Measurements from ENCODE around the gene PSMD13.
"Not testable (repeated sequence)": the region's sequence is repeated elsewhere in the genome, so short reads cannot be mapped to it uniquely, and the experiment has no call there.

PSMD13 gene

GRCh38 chr11:285894-286220 is 49.1 kb downstream of the PSMD13 start:
- no peak for DNase-seq (ENCODE audit: low read depth in 2 of 2, low spot score in 1 of 2)

- DNase-seq (ENCODE audit: low read depth in 2 of 2, low spot score in 1 of 2), result not testable (repeated sequence)
Observed at GRCh38 chr11:286977-287820, 50.4 kb downstream of the PSMD13 start.

- no peak for DNase-seq (ENCODE audit: low read depth in 2 of 2, low spot score in 1 of 2)
Observed at GRCh38 chr11:287821-288477, 51.2 kb downstream of the PSMD13 start.

DNA sequence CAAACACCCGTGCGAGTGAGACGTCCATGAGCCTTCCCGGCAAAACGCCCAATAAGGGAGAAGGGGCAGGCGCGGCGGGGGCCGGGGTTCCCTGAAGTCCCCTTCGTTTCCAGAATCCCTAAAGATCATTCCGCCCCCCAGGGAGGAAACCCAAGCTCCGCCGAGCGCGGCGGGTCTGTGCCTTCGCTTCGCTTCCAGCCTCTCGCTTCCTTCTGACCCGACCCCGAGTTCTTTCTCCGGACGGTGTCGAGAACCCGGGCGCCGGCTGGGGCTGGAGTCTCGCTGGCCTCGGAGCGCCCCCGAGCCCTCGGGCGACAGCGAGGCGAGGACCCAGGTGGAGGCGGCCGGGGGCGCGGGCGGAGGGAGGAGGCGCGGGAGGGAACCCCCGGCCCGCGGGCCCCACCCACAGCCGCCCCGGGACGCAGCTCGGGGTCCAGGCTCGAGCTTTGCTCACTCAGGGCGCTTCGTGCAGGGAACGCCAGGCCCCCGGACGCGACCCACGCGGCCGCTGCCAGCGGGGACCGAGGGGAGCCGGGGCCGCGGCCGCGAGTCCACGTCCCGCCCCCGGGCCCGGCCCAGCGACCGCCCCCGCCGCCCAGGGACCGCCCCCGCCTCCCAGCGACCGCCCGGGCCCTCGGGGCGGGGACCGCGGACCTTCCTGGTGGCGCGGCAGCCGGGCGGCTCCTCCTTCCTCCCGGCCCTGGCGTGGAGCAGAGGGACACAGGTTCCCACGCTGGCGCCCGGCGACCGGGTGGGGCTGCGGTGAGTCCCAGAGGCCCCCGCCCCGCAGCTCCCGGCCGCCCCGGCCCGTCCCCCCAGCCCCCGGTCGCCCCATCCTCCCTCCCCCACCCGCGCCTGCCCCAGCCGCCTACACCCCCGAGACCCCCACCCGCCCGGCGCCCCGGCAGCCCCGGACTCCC is 52.0 kb downstream of the PSMD13 start, which contains the start of gene PGGHG:
PGGHG (plus strand) TSS at position 649 of the 920 bp plus-strand sequence. CDS start 691 bp downstream, outside the sequence.
- DNase-seq (ENCODE audit: low read depth in 2 of 2, low spot score in 1 of 2), result no peak

GRCh38 chr11:289398-289711 is 52.6 kb downstream of the PSMD13 start:
- DNase-seq (ENCODE audit: low read depth in 2 of 2, low spot score in 1 of 2), result no peak

DNA sequence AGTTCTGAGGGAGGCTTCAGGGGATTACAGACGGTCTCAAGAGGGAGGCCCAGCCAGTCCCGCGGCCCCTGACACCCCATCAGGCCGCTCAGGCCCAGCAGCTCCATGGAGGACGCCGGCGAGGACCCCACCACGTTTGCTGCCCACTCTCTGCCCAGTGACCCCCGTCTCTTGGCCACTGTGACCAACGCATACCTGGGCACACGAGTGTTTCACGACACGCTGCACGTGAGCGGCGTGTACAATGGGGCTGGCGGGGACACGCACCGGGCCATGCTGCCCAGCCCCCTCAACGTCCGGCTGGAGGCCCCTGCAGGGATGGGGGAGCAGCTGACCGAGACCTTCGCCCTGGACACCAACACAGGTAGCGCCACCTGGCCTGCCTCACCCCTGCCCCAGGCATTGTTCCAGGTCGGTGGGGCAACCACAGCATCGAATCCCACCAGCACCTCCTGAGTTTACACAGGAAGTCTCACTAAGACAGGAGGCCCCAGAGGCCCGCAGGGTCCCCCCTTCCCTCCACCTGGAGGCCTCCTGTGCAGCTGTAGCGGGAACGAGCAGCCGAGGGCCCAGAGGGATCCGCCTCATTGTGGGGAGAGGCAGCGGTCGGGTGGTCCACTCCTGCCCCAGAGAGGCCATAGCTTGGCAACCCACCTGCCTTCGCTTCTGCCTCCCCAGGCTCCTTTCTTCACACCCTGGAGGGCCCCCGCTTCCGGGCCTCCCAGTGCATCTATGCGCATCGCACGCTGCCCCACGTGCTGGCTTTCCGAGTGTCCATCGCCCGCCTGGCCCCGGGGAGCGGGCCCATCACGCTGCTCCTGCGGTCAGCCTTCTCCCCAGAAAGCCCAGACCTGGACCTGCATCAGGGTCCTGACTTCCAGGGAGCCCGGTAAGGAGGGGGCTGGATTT is 53.2 kb downstream of the PSMD13 start:
- no peak for DNase-seq (ENCODE audit: low read depth in 2 of 2, low spot score in 1 of 2)

GRCh38 chr11:290621-291231 is 54.0 kb downstream of the PSMD13 start:
- no peak for DNase-seq (ENCODE audit: low read depth in 2 of 2, low spot score in 1 of 2)

GRCh38 chr11:291281-292210 is 54.8 kb downstream of the PSMD13 start:
- DNase-seq (ENCODE audit: low read depth in 2 of 2, low spot score in 1 of 2), result no peak

GRCh38 chr11:292211-293121 is 55.7 kb downstream of the PSMD13 start:
- DNase-seq (ENCODE audit: low read depth in 2 of 2, low spot score in 1 of 2), result no peak

GRCh38 chr11:293271-293851 is 56.6 kb downstream of the PSMD13 start:
- no peak for DNase-seq (ENCODE audit: low read depth in 2 of 2, low spot score in 1 of 2)

DNA sequence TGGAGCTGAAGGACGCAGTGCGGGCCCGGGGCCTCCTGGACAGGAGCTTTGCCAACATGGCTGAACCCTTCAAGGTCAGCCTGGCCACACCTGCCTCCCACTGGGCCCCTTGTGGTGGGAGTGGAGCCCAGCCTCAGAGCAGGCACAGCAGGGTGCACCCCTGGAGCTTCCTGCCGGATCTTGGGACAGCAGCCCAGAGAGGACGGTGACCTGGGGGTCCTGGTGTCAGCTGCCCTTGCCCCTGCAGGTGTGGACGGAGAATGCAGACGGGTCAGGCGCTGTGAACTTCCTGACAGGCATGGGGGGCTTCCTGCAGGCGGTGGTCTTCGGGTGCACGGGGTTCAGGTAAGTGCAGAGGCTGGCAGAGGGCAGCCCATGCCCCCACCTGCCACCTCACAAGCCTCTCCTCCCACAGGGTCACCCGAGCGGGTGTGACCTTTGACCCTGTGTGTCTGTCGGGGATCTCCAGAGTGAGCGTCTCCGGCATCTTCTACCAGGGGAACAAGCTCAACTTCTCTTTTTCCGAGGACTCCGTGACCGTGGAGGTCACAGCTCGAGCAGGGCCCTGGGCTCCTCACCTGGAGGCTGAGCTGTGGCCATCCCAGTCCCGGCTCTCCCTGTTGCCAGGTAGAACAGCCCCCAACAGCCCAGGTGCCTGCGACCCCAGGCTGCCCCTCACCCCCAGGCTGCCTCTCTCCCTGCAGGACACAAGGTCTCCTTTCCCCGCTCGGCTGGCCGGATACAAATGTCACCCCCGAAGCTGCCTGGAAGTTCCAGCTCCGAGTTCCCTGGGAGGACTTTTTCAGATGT is 57.3 kb downstream of the PSMD13 start:
- DNase-seq (ENCODE audit: low read depth in 2 of 2, low spot score in 1 of 2), result no peak

DNA sequence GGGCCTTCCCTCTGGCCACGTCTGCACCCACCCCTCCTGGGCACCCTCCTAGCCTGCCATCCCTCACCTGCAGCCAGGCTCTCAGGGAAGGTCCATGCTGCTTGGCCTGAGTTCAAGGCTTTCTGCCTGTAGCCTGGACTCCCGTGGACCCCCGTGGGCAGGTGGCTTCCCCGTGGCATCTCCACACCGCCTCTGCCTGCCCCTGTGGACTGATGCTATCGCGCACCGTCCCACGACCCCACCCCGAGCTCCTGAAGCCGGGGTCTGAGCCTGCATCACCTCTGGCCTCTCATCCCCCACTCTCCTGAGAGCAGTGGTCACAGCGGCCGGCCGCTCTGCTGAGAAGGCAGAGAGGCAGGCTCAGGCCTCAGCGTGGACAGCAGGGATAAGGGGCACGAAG is 58.0 kb downstream of the PSMD13 start:
- DNase-seq (ENCODE audit: low read depth in 2 of 2, low spot score in 1 of 2), result no peak

DNA sequence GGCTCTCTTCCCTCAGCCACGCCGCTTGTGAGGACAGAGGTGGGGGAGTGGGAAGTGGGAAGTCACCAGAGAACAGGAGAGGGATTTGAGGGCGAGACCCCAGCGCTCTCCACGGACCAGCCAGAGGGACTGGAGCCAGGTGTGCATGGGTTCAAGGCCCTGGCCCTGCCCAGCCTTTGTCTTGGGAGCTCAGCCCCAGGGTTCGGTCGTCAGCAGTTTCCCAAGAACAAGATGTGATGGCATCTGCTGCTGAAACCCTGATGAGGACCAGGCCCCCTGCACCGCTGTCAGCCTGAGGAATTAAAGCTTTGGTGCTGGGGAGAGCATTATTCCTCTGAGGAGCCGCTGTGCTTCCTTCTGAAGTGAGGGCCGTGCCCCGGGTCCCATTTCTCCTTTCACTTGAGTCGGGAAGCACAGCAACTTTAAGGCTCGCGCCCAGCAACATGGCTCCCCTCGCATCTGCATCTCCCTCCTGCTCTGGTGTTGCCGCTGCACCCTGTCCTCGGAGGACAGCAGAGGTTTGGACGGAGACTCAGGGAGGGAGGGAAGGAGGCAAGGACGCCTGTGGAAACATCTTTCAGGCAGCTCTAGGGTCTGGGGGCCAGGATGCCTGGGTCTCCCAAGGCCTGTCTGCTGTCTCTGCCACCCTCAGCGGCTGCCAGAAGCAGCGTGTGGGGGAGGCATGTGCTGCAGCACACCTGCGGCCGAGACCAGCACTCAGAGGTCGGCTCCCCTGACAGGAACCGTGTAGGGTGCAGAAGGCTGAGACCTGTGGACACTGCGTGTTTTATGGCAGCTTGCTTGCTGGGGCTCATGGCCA is 58.8 kb downstream of the PSMD13 start:
- no peak for DNase-seq (ENCODE audit: low read depth in 2 of 2, low spot score in 1 of 2)

GRCh38 chr11:296171-297050 is 59.6 kb downstream of the PSMD13 start:
- no peak for DNase-seq (ENCODE audit: low read depth in 2 of 2, low spot score in 1 of 2)

DNA sequence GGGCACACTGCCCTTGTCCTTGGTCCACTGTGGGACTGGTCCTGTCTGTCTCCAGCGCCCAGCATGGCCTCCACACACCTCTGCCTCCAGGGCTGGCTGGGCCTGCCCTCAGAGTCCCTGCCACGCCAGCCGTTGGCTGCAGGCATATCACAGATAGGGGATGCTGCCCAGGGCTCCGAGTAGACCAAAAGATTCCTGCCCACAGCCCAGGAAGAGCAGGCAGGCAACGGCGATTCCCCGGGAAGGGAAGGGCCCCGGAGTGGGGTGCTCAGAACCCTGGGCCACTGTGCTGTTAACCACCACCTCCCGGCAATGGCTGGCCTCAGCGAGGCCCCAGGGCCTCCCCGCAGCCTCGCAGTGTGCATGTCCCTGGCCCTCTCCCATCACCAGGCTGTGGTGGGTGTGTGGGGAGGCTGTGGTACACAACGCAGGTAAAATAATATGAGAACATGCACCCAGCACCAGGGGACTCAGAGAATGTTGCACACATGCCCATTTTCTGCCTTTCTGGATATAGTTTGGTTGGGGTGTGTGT is 60.3 kb downstream of the PSMD13 start:
- no peak for DNase-seq (ENCODE audit: low read depth in 2 of 2, low spot score in 1 of 2)

Data from stimulated activated CD8-positive, alpha-beta memory T cell treated with anti-CD3 and anti-CD28 coated beads, Interleukin-4, amount 100 ng/mL, for 1 hour (primary cell).